WTC11 (cell line): Measurements from ENCODE around the gene AGAP1. TPM values are rescaled to one million over a fixed set of nuclear protein-coding genes. Genes with fewer than 3 reads are reported as not detected.

Experiments
- ATAC-seq: fragments of 200-7000 bp; cut with Tn5 transposase; 2 replicates; pipeline ENCODE4 v1.10.0; 2021; ENCODE audit warnings: mild to moderate bottlenecking, moderate library complexity
- CTCF ChIA-PET: fragments of 300-600 bp; sonication (Branson Sonifier 250); formaldehyde crosslinking; loops from one replicate; lab custom pipeline; 2021; ENCODE audit warnings: antibody characterized with exemption; lab: Charles Lee
- POLR2A ChIA-PET: fragments of 350-600 bp; sonication (Branson Sonifier 250); formaldehyde crosslinking; loops from one replicate; lab custom pipeline; 2021; ENCODE audit warnings: antibody characterized with exemption; lab: Charles Lee
- DNase-seq: peaks from one replicate; pipeline ENCODE4 v3.0.0; 2021; ENCODE audit warnings: low spot score
- H3K27ac Mint-ChIP-seq: 2 replicates; pipeline ENCODE4 v1.8.0; 2021; ENCODE audit warnings: mixed read lengths
- H3K27me3 Mint-ChIP-seq: 2 replicates; pipeline ENCODE4 v1.8.0; 2021; ENCODE audit warnings: low read depth, mild to moderate bottlenecking, moderate library complexity, mixed read lengths
- H3K36me3 Mint-ChIP-seq: 2 replicates; pipeline ENCODE4 v1.8.0; 2021; ENCODE audit warnings: mixed read lengths
- H3K4me1 Mint-ChIP-seq: 2 replicates; pipeline ENCODE4 v1.8.0; 2022; ENCODE audit warnings: mixed read lengths
- H3K4me3 Mint-ChIP-seq: 2 replicates; pipeline ENCODE4 v1.8.0; 2021; ENCODE audit warnings: mild to moderate bottlenecking, moderate library complexity, mixed read lengths
- H3K9me3 Mint-ChIP-seq: 2 replicates; pipeline ENCODE4 v1.8.0; 2021; ENCODE audit warnings: mixed read lengths
- ATF1 ChIP-seq: sonication (generic); formaldehyde crosslinking; IDR thresholded peaks from 2 replicates; pipeline ENCODE4 v1.8.1; 2023; ENCODE audit warnings: mild to moderate bottlenecking, moderate library complexity, missing genetic modification reagents
- CBFB ChIP-seq: sonication (generic); formaldehyde crosslinking; IDR thresholded peaks from 2 replicates; pipeline ENCODE4 v1.8.1; 2022; ENCODE audit warnings: mild to moderate bottlenecking, low read depth, missing genetic modification reagents
- CREM ChIP-seq: sonication (generic); formaldehyde crosslinking; IDR thresholded peaks from 2 replicates; pipeline ENCODE4 v1.8.1; 2022; ENCODE audit warnings: mild to moderate bottlenecking, missing genetic modification reagents, moderate library complexity
- ELF4 ChIP-seq: sonication (generic); formaldehyde crosslinking; IDR thresholded peaks from 2 replicates; pipeline ENCODE4 v1.8.1; 2022; ENCODE audit warnings: low read depth, mild to moderate bottlenecking, moderate library complexity, missing genetic modification reagents
- ETV6 ChIP-seq: sonication (generic); formaldehyde crosslinking; IDR thresholded peaks from 2 replicates; pipeline ENCODE4 v1.8.1; 2022; ENCODE audit warnings: mild to moderate bottlenecking, missing genetic modification reagents
- FOXP1 ChIP-seq: sonication (generic); formaldehyde crosslinking; IDR thresholded peaks from 2 replicates; pipeline ENCODE4 v1.8.0; 2022; ENCODE audit warnings: missing genetic modification reagents, mild to moderate bottlenecking, moderate library complexity, borderline replicate concordance
- HMGA2 ChIP-seq: fragments of 250-450 bp; sonication (Bioruptor Pico); IDR thresholded peaks from 2 replicates; pipeline ENCODE4 v1.4.0; 2021; ENCODE audit warnings: mild to moderate bottlenecking, moderate library complexity
- JAZF1 ChIP-seq: fragments of 250-450 bp; sonication (Bioruptor Pico); IDR thresholded peaks from 2 replicates; pipeline ENCODE4 v1.9.0; 2021; ENCODE audit warnings: moderate library complexity, mild to moderate bottlenecking, inconsistent platforms
- KAT7 ChIP-seq: sonication (generic); formaldehyde crosslinking; IDR thresholded peaks from 2 replicates; pipeline ENCODE4 v1.8.1; 2023; ENCODE audit warnings: missing genetic modification reagents, mild to moderate bottlenecking, borderline replicate concordance
- NR1H2 ChIP-seq: sonication (generic); formaldehyde crosslinking; IDR thresholded peaks from 2 replicates; pipeline ENCODE4 v1.9.0; 2021; ENCODE audit warnings: mild to moderate bottlenecking, moderate library complexity, missing genetic modification reagents
- NR3C1 ChIP-seq: sonication (generic); formaldehyde crosslinking; conservative IDR thresholded peaks from 2 replicates; pipeline ENCODE4 v1.8.1; 2023; ENCODE audit warnings: low read depth, mild to moderate bottlenecking, missing genetic modification reagents
- OVOL2 ChIP-seq: fragments of 250-450 bp; sonication (Bioruptor Pico); IDR thresholded peaks from 2 replicates; pipeline ENCODE4 v1.9.0; 2021; ENCODE audit warnings: mild to moderate bottlenecking, borderline replicate concordance
- SMAD3 ChIP-seq: sonication (generic); formaldehyde crosslinking; IDR thresholded peaks from 2 replicates; pipeline ENCODE4 v1.8.0; 2022; ENCODE audit warnings: missing genetic modification reagents, mild to moderate bottlenecking, borderline replicate concordance
- TEAD1 ChIP-seq: sonication (generic); formaldehyde crosslinking; IDR thresholded peaks from 2 replicates; pipeline ENCODE4 v1.8.0; 2022; ENCODE audit warnings: mild to moderate bottlenecking, missing genetic modification reagents
- ZNF138 ChIP-seq: sonication (generic); formaldehyde crosslinking; conservative IDR thresholded peaks from 2 replicates; pipeline ENCODE4 v1.8.1; 2022; ENCODE audit warnings: mild to moderate bottlenecking, moderate library complexity, missing genetic modification reagents
- ZNF416 ChIP-seq: fragments of 250-450 bp; sonication (Bioruptor Pico); IDR thresholded peaks from 2 replicates; pipeline ENCODE4 v1.9.0; 2021; ENCODE audit warnings: mild to moderate bottlenecking, inconsistent platforms
- total RNA-seq: library from RNA; stranded (reverse); gene quantifications from 3 replicates; pipeline ENCODE4 v1.2.3, GENCODE V29; 2021
- TF ChIP-seq, protein P1 (sequence below): sonication (generic); formaldehyde crosslinking; IDR thresholded peaks from 2 replicates; pipeline ENCODE4 v1.8.0; 2023; ENCODE audit warnings: missing genetic modification reagents
- TF ChIP-seq, protein P2 (sequence below): sonication (generic); formaldehyde crosslinking; IDR thresholded peaks from 2 replicates; pipeline ENCODE4 v1.8.1; 2023; ENCODE audit warnings: mild to moderate bottlenecking, missing genetic modification reagents, moderate library complexity
- TF ChIP-seq, protein P3 (sequence below): sonication (generic); formaldehyde crosslinking; IDR thresholded peaks from 2 replicates; pipeline ENCODE4 v1.8.1; 2022; ENCODE audit warnings: mild to moderate bottlenecking, missing genetic modification reagents, moderate library complexity, borderline replicate concordance
- TF ChIP-seq, protein P4 (sequence below): sonication (generic); formaldehyde crosslinking; IDR thresholded peaks from 2 replicates; pipeline ENCODE4 v1.8.0; 2023; ENCODE audit warnings: mild to moderate bottlenecking, missing genetic modification reagents
- TF ChIP-seq, protein P5 (sequence below): sonication (generic); formaldehyde crosslinking; IDR thresholded peaks from 2 replicates; pipeline ENCODE4 v1.8.1; 2023; ENCODE audit warnings: mild to moderate bottlenecking, missing genetic modification reagents
- TF ChIP-seq, protein P6 (sequence below): sonication (generic); formaldehyde crosslinking; IDR thresholded peaks from 2 replicates; pipeline ENCODE4 v1.8.1; 2023; ENCODE audit warnings: mild to moderate bottlenecking, missing genetic modification reagents, borderline replicate concordance

AGAP1 gene
- total RNA-seq, 1 experiment from 2014 or later: 49.3 TPM

DNA sequence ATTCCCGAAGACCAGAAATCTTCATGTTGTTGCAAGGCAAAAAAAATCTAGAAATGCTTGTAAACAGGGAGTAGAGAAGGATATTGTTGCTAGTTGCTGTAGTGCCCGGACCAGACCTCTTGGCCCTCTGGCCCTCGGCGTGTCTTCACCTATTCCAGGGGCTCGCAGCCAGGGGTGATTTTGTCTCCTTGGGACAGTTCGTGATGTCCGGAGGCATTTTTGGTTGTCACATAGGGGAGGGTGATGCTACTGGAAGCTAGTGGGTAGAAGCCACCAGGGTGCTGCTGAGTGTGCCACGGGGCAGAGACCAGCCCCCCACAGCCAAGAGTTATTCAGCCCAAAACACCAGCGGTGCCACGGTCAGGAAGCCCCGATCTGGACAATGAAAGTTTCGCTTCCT, 443.7 kb downstream of the AGAP1 start:
- H3K27ac Mint-ChIP-seq: no peak overlapping the region
- no peak overlapping the region for H3K4me3 Mint-ChIP-seq
- H3K9me3 Mint-ChIP-seq: no peaks in the 10 kb centered on the region
- H3K36me3 Mint-ChIP-seq: peaks cover 9% of the 10 kb centered on the region
- TF ChIP-seq NR3C1 (CRISPR knock-in tag): no peak
- TF ChIP-seq ZNF416 (CRISPR knock-in tag): no peak
- TF ChIP-seq, protein P1, sequence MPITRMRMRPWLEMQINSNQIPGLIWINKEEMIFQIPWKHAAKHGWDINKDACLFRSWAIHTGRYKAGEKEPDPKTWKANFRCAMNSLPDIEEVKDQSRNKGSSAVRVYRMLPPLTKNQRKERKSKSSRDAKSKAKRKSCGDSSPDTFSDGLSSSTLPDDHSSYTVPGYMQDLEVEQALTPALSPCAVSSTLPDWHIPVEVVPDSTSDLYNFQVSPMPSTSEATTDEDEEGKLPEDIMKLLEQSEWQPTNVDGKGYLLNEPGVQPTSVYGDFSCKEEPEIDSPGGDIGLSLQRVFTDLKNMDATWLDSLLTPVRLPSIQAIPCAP (CRISPR knock-in tag): no peak
- TF ChIP-seq, protein P2, sequence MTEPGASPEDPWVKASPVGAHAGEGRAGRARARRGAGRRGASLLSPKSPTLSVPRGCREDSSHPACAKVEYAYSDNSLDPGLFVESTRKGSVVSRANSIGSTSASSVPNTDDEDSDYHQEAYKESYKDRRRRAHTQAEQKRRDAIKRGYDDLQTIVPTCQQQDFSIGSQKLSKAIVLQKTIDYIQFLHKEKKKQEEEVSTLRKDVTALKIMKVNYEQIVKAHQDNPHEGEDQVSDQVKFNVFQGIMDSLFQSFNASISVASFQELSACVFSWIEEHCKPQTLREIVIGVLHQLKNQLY (CRISPR knock-in tag): no peak
- no peak for TF ChIP-seq JAZF1 (CRISPR knock-in tag)
- TF ChIP-seq HMGA2 (CRISPR knock-in tag): no peak
- no peak for TF ChIP-seq NR1H2 (CRISPR knock-in tag)
- no peak for TF ChIP-seq ZNF138
- TF ChIP-seq CREM (CRISPR knock-in tag): no peak
- no peak for TF ChIP-seq FOXP1 (CRISPR knock-in tag)
- TF ChIP-seq, protein P3, sequence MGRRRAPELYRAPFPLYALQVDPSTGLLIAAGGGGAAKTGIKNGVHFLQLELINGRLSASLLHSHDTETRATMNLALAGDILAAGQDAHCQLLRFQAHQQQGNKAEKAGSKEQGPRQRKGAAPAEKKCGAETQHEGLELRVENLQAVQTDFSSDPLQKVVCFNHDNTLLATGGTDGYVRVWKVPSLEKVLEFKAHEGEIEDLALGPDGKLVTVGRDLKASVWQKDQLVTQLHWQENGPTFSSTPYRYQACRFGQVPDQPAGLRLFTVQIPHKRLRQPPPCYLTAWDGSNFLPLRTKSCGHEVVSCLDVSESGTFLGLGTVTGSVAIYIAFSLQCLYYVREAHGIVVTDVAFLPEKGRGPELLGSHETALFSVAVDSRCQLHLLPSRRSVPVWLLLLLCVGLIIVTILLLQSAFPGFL (CRISPR knock-in tag): no peak
- POLR2A ChIA-PET: no interaction called here
- CTCF ChIA-PET: interaction anchor here (1.4 to 2.5 kb wide), 9 partner anchors 8 to 244 kb away, joined by 3 to 26 read pairs (median 12); no protein-coding TSS in a partner anchor
- H3K27me3 Mint-ChIP-seq: no peaks in the 10 kb centered on the region
- DNase-seq (no peak), ATAC-seq (no peak)
- H3K4me1 Mint-ChIP-seq: peaks cover 26% of the 10 kb centered on the region

DNA sequence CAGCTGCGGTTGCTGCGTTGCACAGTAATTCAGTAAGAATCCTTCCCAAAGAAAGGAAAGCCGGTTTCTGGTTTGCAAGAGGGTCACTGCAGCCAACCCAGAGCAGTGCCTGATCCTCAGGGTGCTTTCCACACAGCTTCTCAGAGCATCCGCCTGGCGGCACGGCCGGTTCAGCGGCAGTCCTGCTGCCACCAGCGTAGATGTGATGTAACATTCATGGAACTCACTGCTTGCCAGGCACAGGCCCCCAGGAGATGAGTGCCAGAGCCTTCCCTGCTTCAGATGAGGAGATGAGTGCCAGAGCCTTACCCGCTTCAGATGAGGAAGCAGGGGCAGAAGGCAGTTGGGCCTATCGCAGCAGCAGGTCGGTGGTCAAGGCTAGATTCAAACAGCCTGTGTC, 444.1 kb downstream of the AGAP1 start:
- no peaks in the 10 kb centered on the region for H3K9me3 Mint-ChIP-seq
- peaks cover 9% of the 10 kb centered on the region for H3K36me3 Mint-ChIP-seq
- H3K27me3 Mint-ChIP-seq: no peaks in the 10 kb centered on the region
- DNase-seq (no peak), ATAC-seq (no peak)
- CTCF ChIA-PET: interaction anchor here (1.9 to 2.5 kb wide), 3 partner anchors 172 to 243 kb away, joined by 7 to 26 read pairs (median 11); no protein-coding TSS in a partner anchor
- peaks cover 26% of the 10 kb centered on the region for H3K4me1 Mint-ChIP-seq
- H3K4me3 Mint-ChIP-seq: no peak overlapping the region
- POLR2A ChIA-PET: no interaction called here
- no peak overlapping the region for H3K27ac Mint-ChIP-seq
- TF ChIP-seq ATF1 (CRISPR knock-in tag): no peak
- no peak for TF ChIP-seq ETV6 (CRISPR knock-in tag)
- no peak for TF ChIP-seq JAZF1 (CRISPR knock-in tag)
- TF ChIP-seq, protein P4, sequence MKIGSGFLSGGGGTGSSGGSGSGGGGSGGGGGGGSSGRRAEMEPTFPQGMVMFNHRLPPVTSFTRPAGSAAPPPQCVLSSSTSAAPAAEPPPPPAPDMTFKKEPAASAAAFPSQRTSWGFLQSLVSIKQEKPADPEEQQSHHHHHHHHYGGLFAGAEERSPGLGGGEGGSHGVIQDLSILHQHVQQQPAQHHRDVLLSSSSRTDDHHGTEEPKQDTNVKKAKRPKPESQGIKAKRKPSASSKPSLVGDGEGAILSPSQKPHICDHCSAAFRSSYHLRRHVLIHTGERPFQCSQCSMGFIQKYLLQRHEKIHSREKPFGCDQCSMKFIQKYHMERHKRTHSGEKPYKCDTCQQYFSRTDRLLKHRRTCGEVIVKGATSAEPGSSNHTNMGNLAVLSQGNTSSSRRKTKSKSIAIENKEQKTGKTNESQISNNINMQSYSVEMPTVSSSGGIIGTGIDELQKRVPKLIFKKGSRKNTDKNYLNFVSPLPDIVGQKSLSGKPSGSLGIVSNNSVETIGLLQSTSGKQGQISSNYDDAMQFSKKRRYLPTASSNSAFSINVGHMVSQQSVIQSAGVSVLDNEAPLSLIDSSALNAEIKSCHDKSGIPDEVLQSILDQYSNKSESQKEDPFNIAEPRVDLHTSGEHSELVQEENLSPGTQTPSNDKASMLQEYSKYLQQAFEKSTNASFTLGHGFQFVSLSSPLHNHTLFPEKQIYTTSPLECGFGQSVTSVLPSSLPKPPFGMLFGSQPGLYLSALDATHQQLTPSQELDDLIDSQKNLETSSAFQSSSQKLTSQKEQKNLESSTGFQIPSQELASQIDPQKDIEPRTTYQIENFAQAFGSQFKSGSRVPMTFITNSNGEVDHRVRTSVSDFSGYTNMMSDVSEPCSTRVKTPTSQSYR (CRISPR knock-in tag): no peak
- TF ChIP-seq TEAD1: no peak
- TF ChIP-seq, protein P5, sequence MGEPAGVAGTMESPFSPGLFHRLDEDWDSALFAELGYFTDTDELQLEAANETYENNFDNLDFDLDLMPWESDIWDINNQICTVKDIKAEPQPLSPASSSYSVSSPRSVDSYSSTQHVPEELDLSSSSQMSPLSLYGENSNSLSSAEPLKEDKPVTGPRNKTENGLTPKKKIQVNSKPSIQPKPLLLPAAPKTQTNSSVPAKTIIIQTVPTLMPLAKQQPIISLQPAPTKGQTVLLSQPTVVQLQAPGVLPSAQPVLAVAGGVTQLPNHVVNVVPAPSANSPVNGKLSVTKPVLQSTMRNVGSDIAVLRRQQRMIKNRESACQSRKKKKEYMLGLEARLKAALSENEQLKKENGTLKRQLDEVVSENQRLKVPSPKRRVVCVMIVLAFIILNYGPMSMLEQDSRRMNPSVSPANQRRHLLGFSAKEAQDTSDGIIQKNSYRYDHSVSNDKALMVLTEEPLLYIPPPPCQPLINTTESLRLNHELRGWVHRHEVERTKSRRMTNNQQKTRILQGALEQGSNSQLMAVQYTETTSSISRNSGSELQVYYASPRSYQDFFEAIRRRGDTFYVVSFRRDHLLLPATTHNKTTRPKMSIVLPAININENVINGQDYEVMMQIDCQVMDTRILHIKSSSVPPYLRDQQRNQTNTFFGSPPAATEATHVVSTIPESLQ (CRISPR knock-in tag): no peak
- no peak for TF ChIP-seq OVOL2 (CRISPR knock-in tag)
- no peak for TF ChIP-seq CBFB (CRISPR knock-in tag)
- TF ChIP-seq KAT7 (CRISPR knock-in tag): no peak
- TF ChIP-seq, protein P1 (CRISPR knock-in tag): no peak
- TF ChIP-seq, protein P6, sequence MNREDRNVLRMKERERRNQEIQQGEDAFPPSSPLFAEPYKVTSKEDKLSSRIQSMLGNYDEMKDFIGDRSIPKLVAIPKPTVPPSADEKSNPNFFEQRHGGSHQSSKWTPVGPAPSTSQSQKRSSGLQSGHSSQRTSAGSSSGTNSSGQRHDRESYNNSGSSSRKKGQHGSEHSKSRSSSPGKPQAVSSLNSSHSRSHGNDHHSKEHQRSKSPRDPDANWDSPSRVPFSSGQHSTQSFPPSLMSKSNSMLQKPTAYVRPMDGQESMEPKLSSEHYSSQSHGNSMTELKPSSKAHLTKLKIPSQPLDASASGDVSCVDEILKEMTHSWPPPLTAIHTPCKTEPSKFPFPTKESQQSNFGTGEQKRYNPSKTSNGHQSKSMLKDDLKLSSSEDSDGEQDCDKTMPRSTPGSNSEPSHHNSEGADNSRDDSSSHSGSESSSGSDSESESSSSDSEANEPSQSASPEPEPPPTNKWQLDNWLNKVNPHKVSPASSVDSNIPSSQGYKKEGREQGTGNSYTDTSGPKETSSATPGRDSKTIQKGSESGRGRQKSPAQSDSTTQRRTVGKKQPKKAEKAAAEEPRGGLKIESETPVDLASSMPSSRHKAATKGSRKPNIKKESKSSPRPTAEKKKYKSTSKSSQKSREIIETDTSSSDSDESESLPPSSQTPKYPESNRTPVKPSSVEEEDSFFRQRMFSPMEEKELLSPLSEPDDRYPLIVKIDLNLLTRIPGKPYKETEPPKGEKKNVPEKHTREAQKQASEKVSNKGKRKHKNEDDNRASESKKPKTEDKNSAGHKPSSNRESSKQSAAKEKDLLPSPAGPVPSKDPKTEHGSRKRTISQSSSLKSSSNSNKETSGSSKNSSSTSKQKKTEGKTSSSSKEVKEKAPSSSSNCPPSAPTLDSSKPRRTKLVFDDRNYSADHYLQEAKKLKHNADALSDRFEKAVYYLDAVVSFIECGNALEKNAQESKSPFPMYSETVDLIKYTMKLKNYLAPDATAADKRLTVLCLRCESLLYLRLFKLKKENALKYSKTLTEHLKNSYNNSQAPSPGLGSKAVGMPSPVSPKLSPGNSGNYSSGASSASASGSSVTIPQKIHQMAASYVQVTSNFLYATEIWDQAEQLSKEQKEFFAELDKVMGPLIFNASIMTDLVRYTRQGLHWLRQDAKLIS: no peak
- no peak for TF ChIP-seq SMAD3 (CRISPR knock-in tag)
- TF ChIP-seq ELF4 (CRISPR knock-in tag): no peak
